Activated CD4-positive, alpha-beta T cell treated with anti-CD3 and anti-CD28 coated beads for 48 hours (primary cell): ENCODE measurements around the gene GRPEL1.

ENCODE experiments used
- DNase-seq: peaks from one replicate; pipeline ENCODE4 v3.0.0-alpha.2; 2020

Gene GRPEL1

DNA sequence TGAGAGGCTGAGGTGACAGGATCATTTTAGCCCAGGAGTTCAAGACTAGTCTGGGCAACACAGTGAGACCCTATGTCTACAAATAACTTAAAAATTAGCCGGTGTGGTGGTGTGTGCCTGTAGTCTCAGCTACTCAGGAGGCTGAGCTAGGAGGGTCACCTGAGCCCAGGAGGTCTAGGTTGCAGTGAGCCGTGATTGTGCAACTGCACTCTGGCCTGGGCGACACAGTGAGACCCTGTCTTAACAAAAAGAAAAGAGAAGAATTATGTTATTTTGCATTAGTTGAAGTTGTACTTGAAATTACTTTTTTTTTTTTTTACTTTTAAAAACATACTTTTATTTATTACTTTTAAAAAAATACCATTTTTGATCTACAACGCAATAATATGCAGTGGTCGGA lies 46.5 kb downstream of the GRPEL1 start:
- DNase-seq = no peak

- no peak for DNase-seq
These were observed 47.0 kb downstream of the GRPEL1 start for GRCh38 chr4:7020856-7021255.

GRCh38 chr4:7020290-7020689 lies 47.6 kb downstream of the GRPEL1 start:
- no peak for DNase-seq

- no peak for DNase-seq
These were observed 48.5 kb downstream of the GRPEL1 start for GRCh38 chr4:7019367-7019766.

- no peak for DNase-seq
These were observed 49.6 kb downstream of the GRPEL1 start for GRCh38 chr4:7018281-7018680.

GRCh38 chr4:7017446-7018048 lies 50.3 kb downstream of the GRPEL1 start:
- no peak for DNase-seq

GRCh38 chr4:7016512-7016911 lies 51.4 kb downstream of the GRPEL1 start:
- DNase-seq = no peak

DNA sequence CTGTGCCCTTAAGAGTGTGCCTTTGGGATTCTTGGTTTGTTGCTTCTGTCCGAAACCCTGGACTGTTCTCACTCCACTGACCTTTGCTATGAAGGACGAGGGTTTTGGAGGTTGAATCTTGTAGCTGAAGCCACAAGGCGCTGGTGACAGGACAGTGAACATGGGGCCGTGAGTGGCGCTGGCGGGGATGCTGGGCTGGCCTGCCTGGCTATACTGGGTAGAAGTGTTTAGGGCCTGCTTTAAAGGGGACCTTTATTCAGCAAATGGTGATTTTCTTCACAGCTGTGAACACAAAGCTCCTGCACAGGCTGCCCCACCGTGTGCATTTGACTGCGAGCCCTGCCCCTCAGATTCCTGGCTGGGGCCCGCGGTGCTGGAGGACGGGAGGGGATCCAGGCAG lies 51.8 kb downstream of the GRPEL1 start:
- no peak for DNase-seq

- DNase-seq = no peak
These were observed 52.4 kb downstream of the GRPEL1 start for GRCh38 chr4:7015383-7016035.

DNA sequence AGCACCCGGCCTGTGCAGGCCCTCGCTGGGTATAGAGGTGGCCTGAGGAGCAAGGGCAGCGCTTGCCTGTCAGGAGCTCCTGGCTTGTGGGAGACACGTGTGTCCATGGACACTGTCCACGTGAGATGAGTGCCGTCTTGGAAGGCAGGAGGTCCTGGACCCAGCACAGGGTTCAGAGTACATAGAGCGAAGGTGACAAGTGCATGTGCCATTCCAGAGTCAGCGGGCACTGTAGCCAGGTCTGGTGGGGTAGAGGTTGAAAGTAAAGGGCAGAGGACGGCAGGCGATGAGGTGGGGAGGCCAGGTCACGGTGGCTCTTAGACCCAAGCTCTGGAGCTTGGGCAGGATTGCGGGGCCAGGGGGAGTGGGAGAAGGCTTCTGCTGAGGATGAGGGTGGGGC lies 53.0 kb downstream of the GRPEL1 start:
- DNase-seq = no peak

- DNase-seq = no peak
These were observed 54.7 kb downstream of the GRPEL1 start for GRCh38 chr4:7013175-7013574.

- DNase-seq = no peak
These were observed 58.3 kb downstream of the GRPEL1 start for GRCh38 chr4:7009564-7009963.
